Neutrophil (primary cell): Measurements from ENCODE around the gene DENND1B.

ENCODE experiments used
- H3K27ac ChIP-seq: fragments of 200-600 bp; sonication (generic); 2 replicates; pipeline ENCODE4 v1.5.1; 2016; ENCODE audit warnings: mild to moderate bottlenecking, moderate library complexity
- H3K27me3 ChIP-seq: fragments of 200-600 bp; sonication (generic); 2 replicates; pipeline ENCODE4 v1.6.0; 2016; ENCODE audit warnings: mild to moderate bottlenecking
- H3K36me3 ChIP-seq: fragments of 200-600 bp; sonication (generic); 2 replicates; pipeline ENCODE4 v1.5.1; 2017
- H3K4me1 ChIP-seq, 2 experiments: fragments of 200-600 bp in 1 of 2; sonication (generic) in 1 of 2; 1 replicate in 1 of 2; 2 replicates in 1 of 2; pipeline versions ENCODE4 v1.5.1 to v1.6.1; 2013 to 2016; ENCODE audit warnings: low read depth in 1 of 2, low read length in 1 of 2, mild to moderate bottlenecking in 1 of 2, moderate library complexity in 1 of 2; ENCODE audit not compliant: control insufficient read depth in 1 of 2, insufficient read depth in 1 of 2
- H3K4me3 ChIP-seq, 2 experiments: fragments of 200-600 bp in 1 of 2; sonication (generic) in 1 of 2; 1 replicate in 1 of 2; 2 replicates in 1 of 2; pipeline ENCODE4 v1.5.1; 2013 to 2016; ENCODE audit warnings: low read depth in 1 of 2, low read length in 1 of 2, mild to moderate bottlenecking in 1 of 2, moderate library complexity in 1 of 2
- H3K9me3 ChIP-seq: fragments of 200-600 bp; sonication (generic); 2 replicates; pipeline ENCODE4 v1.5.1; 2016
- CTCF ChIP-seq: fragments of 200-600 bp; sonication (generic); IDR thresholded peaks from 2 replicates; pipeline ENCODE4 v1.5.1; 2016; ENCODE audit warnings: antibody characterized with exemption

The DENND1B gene

GRCh38 chr1:197673292-197673691 lies 102.0 kb downstream of the DENND1B start:
- TF ChIP-seq CTCF, result no peak
- Histone ChIP-seq H3K4me3 (no peak overlapping the region), H3K27me3 (no peaks in the 10 kb centered on the region), H3K27ac (no peak overlapping the region), H3K4me1 (peaks cover 4 to 8% of the 10 kb centered on the region in 2 experiments), H3K36me3 (no peaks in the 10 kb centered on the region), H3K9me3 (no peaks in the 10 kb centered on the region)

DNA sequence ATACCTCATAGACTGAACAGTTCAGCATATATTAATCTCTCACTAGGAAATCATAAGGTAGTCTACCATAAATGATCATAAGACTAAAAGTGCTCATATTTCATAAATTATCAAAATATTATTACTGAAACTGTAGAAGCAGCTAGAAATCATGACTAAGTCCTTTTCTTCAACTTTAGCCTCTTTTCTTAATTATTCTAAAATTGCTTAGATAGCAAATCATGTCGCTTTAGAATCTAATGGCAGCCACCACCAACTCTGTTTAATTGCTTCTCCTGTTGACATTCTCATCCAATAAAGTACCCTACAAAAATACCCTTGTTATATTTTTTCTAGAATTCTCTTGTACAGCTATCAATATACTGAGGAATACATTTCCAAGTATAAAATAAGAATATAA lies 102.9 kb downstream of the DENND1B start:
- Histone ChIP-seq H3K4me1 (peaks cover 4 to 8% of the 10 kb centered on the region in 2 experiments), H3K4me3 (no peak overlapping the region), H3K36me3 (no peaks in the 10 kb centered on the region), H3K27ac (no peak overlapping the region), H3K9me3 (no peaks in the 10 kb centered on the region), H3K27me3 (no peaks in the 10 kb centered on the region)
- no peak for TF ChIP-seq CTCF

- no peak overlapping the region for H3K4me3 ChIP-seq
- TF ChIP-seq CTCF, result no peak
- H3K27ac ChIP-seq, result no peak overlapping the region
These were observed 103.4 kb downstream of the DENND1B start for GRCh38 chr1:197671920-197672319.

DNA sequence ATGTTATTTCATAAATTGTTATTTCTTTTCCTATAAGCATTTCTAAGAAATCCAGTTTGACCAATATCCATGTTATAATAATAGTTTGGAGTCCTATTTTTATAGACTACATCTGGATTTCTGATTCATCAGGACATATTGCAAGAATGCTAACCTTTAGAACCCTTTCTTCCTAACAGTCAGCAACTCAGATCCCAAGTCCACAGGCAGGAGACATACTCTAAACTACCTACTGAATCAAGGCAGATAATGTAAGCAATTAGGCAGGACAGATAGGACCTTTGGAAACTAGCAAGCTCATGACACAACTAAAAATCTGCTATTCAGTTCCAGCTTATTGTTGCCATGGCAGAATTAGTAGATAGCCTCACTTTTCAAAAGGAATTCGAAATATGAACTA lies 104.1 kb downstream of the DENND1B start:
- Histone ChIP-seq H3K27ac (no peak overlapping the region), H3K27me3 (no peaks in the 10 kb centered on the region), H3K4me3 (no peak overlapping the region), H3K4me1 (peaks cover 4 to 8% of the 10 kb centered on the region in 2 experiments), H3K36me3 (no peaks in the 10 kb centered on the region), H3K9me3 (no peaks in the 10 kb centered on the region)
- no peak for TF ChIP-seq CTCF

More at GRCh38 chr1:197671920-197672319, 103.4 kb downstream of the DENND1B start:
- no peaks in the 10 kb centered on the region for H3K9me3 ChIP-seq
- H3K36me3 ChIP-seq, result no peaks in the 10 kb centered on the region
- H3K4me1 ChIP-seq, result peaks cover 4 to 8% of the 10 kb centered on the region in 2 experiments
- no peaks in the 10 kb centered on the region for H3K27me3 ChIP-seq

- H3K4me1 ChIP-seq, result no peaks in the 10 kb centered on the region
- no peak overlapping the region for H3K27ac ChIP-seq
- H3K9me3 ChIP-seq, result no peaks in the 10 kb centered on the region
- no peaks in the 10 kb centered on the region for H3K36me3 ChIP-seq
- no peaks in the 10 kb centered on the region for H3K27me3 ChIP-seq
- no peak for TF ChIP-seq CTCF
- no peak overlapping the region for H3K4me3 ChIP-seq
These were observed 108.5 kb downstream of the DENND1B start for GRCh38 chr1:197666769-197667285.

- Histone ChIP-seq H3K27ac (no peak overlapping the region), H3K27me3 (no peaks in the 10 kb centered on the region), H3K36me3 (no peaks in the 10 kb centered on the region), H3K4me1 (peaks cover 0 to under 1% of the 10 kb centered on the region in 2 experiments), H3K9me3 (no peaks in the 10 kb centered on the region), H3K4me3 (no peak overlapping the region)
- TF ChIP-seq CTCF, result no peak
These were observed 110.9 kb downstream of the DENND1B start for GRCh38 chr1:197664391-197664790.
